ENCODE results near the gene GPRASP2.
"Not testable (repeated sequence)": the region's sequence is repeated elsewhere in the genome, so short reads cannot be mapped to it uniquely, and the experiment has no call there.

Gene GPRASP2

GRCh38 chrX:102712216-102712966 is at the start of gene GPRASP2:
Gene GPRASP2, plus strand, starts transcription at chrX:102712448. Its CDS starts 2,422 bp downstream, at chrX:102714870.
- ATAC-seq (ENCODE audit: insufficient read depth, low read depth) (no peak), DNase-seq (no peak)
- no peaks in the 10 kb centered on the region for H3K79me2 ChIP-seq (ENCODE audit: insufficient read depth, low read length)
- no peaks in the 10 kb centered on the region for H4K20me1 ChIP-seq (ENCODE audit: insufficient read depth, low read length)
- no peak within 1 kb of the TSS for H3K27ac ChIP-seq (ENCODE audit: low read length)
- H2AFZ ChIP-seq (ENCODE audit: low read depth, low read length), result no peak within 1 kb of the TSS
- H3K9ac ChIP-seq (ENCODE audit: low read depth, low read length), result no peak within 1 kb of the TSS
- H3K4me2 ChIP-seq (ENCODE audit: insufficient read depth, low read length), result no peak within 1 kb of the TSS
- peaks cover 16% of the 10 kb centered on the region for H3K4me1 ChIP-seq (ENCODE audit: insufficient read depth, low read length)
- H3K27me3 ChIP-seq (ENCODE audit: insufficient read depth, low read length, poor library complexity), result no peaks in the 10 kb centered on the region
- no peaks in the 10 kb centered on the region for H3K36me3 ChIP-seq (ENCODE audit: insufficient read depth, low read length)
- no peak within 1 kb of the TSS for H3K4me3 ChIP-seq (ENCODE audit: low read depth in 1 of 2, low read length in 2 of 2)
- TF ChIP-seq CTCF (IDR thresholded peaks at IDR 0.05; ENCODE audit: borderline replicate concordance, extremely low read depth, low read length, poor library complexity, severe bottlenecking) (no peak), EZH2 (IDR thresholded peaks at IDR 0.05; ENCODE audit: borderline replicate concordance, low read depth, low read length, severe bottlenecking) (no peak)
- H3K9me3 ChIP-seq (ENCODE audit: insufficient read depth, low read length, severe bottlenecking), result no peaks in the 10 kb centered on the region

- H3K27me3 ChIP-seq (ENCODE audit: insufficient read depth, low read length, poor library complexity); H4K20me1 ChIP-seq (ENCODE audit: insufficient read depth, low read length); ATAC-seq (ENCODE audit: insufficient read depth, low read depth); H2AFZ ChIP-seq (ENCODE audit: low read depth, low read length); H3K9ac ChIP-seq (ENCODE audit: low read depth, low read length); DNase-seq; H3K36me3 ChIP-seq (ENCODE audit: insufficient read depth, low read length); H3K4me1 ChIP-seq (ENCODE audit: insufficient read depth, low read length); H3K9me3 ChIP-seq (ENCODE audit: insufficient read depth, low read length, severe bottlenecking); H3K79me2 ChIP-seq (ENCODE audit: insufficient read depth, low read length); H3K27ac ChIP-seq (ENCODE audit: low read length); H3K4me3 ChIP-seq (ENCODE audit: low read depth in 1 of 2, low read length in 2 of 2); H3K4me2 ChIP-seq (ENCODE audit: insufficient read depth, low read length): not testable (repeated sequence)
These were observed 48.4 kb upstream of the GPRASP2 start for GRCh38 chrX:102663820-102664219.

DNA sequence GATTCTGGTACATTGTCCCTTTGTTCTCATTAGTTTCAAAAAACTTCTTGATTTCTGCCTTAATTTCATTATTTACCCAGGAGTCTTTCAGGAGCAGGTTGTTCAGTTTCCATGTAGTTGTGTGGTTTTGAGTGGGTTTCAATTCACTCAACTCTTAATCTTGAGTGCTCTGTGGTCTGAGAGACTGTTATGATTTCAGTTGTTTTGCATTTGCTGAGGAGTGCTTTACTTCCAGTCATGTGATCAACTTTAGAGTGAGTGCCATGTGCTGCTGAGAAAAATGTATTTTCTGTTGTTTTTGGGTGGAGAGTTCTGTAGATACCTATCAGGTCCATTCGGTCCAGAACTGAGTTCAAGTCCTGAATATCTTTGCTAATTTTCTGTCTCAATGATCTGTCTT is 45.2 kb upstream of the GPRASP2 start:
- ATAC-seq (ENCODE audit: insufficient read depth, low read depth); H3K27me3 ChIP-seq (ENCODE audit: insufficient read depth, low read length, poor library complexity); H3K4me2 ChIP-seq (ENCODE audit: insufficient read depth, low read length); H3K27ac ChIP-seq (ENCODE audit: low read length); H3K4me3 ChIP-seq (ENCODE audit: low read depth in 1 of 2, low read length in 2 of 2); H4K20me1 ChIP-seq (ENCODE audit: insufficient read depth, low read length); DNase-seq; H3K9me3 ChIP-seq (ENCODE audit: insufficient read depth, low read length, severe bottlenecking); H3K79me2 ChIP-seq (ENCODE audit: insufficient read depth, low read length); H3K9ac ChIP-seq (ENCODE audit: low read depth, low read length); H3K4me1 ChIP-seq (ENCODE audit: insufficient read depth, low read length); H2AFZ ChIP-seq (ENCODE audit: low read depth, low read length); H3K36me3 ChIP-seq (ENCODE audit: insufficient read depth, low read length): not testable (repeated sequence)

DNA sequence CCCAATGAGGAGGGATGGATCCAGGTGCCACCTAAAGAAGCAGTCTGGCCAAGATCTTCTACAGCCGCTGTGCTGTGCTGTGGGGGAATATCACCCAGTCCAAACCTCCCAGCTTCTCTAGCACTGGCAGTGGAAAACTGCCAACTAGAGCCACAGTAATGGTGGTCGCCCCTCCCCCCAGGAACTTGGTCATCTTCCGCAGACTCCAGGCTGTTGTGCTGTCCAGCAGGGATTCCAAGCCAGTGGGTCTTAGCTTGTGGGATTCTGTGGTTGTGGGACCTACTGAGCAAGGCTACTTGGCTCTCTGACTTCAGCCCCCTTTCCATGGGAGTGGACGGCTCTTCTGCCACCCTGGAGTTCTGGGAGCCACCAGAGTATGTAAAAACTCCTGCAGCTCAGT is 42.7 kb upstream of the GPRASP2 start:
- H3K27me3 ChIP-seq (ENCODE audit: insufficient read depth, low read length, poor library complexity), result no peaks in the 10 kb centered on the region

More for the DNA sequence above, 42.7 kb upstream of the GPRASP2 start:
- no peak for ATAC-seq (ENCODE audit: insufficient read depth, low read depth)
- no peaks in the 10 kb centered on the region for H3K4me1 ChIP-seq (ENCODE audit: insufficient read depth, low read length)
- no peak overlapping the region for H2AFZ ChIP-seq (ENCODE audit: low read depth, low read length)
- TF ChIP-seq CTCF (IDR thresholded peaks at IDR 0.05; ENCODE audit: borderline replicate concordance, extremely low read depth, low read length, poor library complexity, severe bottlenecking) (no peak), EZH2 (IDR thresholded peaks at IDR 0.05; ENCODE audit: borderline replicate concordance, low read depth, low read length, severe bottlenecking) (no peak)
- no peak overlapping the region for H3K4me3 ChIP-seq (ENCODE audit: low read depth in 1 of 2, low read length in 2 of 2)
- H4K20me1 ChIP-seq (ENCODE audit: insufficient read depth, low read length), result no peaks in the 10 kb centered on the region
- H3K27ac ChIP-seq (ENCODE audit: low read length), result no peak overlapping the region
- H3K9ac ChIP-seq (ENCODE audit: low read depth, low read length), result no peak overlapping the region
- no peak overlapping the region for H3K4me2 ChIP-seq (ENCODE audit: insufficient read depth, low read length)
- H3K9me3 ChIP-seq (ENCODE audit: insufficient read depth, low read length, severe bottlenecking), result no peaks in the 10 kb centered on the region
- H3K36me3 ChIP-seq (ENCODE audit: insufficient read depth, low read length), result no peaks in the 10 kb centered on the region; the same call in 1 of the 2 replicates
- no peaks in the 10 kb centered on the region for H3K79me2 ChIP-seq (ENCODE audit: insufficient read depth, low read length)
- no peak for DNase-seq
